Stimulated activated CD8-positive, alpha-beta memory T cell treated with anti-CD3 and anti-CD28 coated beads, Interleukin-12 subunit alpha, Interleukin-12 subunit beta, amount 100 ng/mL, for 24 hours (primary cell): ENCODE measurements around the gene RNASET2.
"Not testable (repeated sequence)": the region's sequence is repeated elsewhere in the genome, so short reads cannot be mapped to it uniquely, and the experiment has no call there.

Source experiments
- DNase-seq: peaks from one replicate; pipeline ENCODE4 v3.0.0-alpha.2; 2020; ENCODE audit errors: extremely low read depth

RNASET2 gene

GRCh38 chr6:166927240-166927934 is 29.0 kb downstream of the RNASET2 start:
- no peak for DNase-seq

- no peak for DNase-seq
Observed at GRCh38 chr6:166926748-166927147, 29.6 kb downstream of the RNASET2 start.

- DNase-seq: no peak
Observed at GRCh38 chr6:166925141-166925996, 31.0 kb downstream of the RNASET2 start.

DNA sequence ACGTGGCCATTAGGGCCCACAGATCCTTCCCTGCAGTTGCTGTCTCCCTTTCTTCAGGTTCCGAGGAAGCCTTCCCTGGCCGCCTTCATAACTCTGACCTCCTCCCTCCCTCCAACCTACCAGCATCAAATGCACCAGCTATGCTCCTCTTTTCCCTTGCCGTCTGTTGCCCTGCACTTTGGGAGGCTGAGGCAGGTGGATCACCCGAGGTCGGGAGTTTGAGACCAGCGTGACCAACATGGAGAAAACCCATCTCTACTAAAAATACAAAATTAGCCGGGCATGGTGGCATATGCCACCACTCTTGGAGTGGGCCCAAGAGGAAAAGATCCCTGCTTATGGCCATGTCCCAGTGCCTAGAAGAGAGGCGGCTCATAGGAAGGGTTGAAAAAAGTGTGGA is 31.8 kb downstream of the RNASET2 start:
- DNase-seq: no peak

DNA sequence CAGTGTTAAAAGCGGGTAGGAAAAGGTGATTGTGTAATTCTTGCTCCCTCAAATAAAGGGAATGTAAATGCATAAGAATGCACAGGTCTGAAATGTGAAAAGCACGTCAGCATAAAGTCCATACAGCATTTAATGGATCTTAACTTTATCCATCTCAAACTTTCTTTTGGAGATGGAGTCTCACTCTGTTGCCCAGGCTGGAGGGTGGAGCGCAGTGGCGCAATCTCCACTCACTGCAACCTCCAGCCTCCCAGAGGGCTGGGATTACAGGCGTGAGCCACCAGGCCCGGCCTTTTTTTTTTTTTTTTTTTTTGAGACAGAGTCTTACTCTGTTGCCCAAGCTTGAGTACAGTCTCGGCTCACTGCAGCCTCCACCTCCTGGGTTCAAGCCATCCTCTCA is 33.4 kb downstream of the RNASET2 start:
- DNase-seq: no peak

DNA sequence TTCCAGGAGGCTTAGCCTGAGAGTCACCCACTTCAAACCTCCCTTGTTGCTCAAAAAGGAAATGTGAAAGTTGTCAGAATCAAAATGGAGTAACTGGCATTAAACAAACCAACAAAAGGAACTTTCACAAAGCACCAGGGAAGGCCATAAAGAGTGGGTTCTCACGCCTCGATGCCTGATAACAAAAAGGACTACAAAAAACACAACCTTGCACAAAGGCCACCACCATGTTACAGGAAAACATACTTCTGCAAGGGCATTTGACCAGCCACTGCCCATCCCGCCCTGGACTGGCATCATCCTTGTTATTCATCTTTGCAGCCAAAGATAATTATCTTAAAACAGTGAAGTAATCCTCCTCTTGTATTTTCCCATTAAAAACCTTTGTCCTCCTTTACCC is 34.8 kb downstream of the RNASET2 start:
- no peak for DNase-seq

- DNase-seq: no peak
Observed at GRCh38 chr6:166916824-166917223, 39.5 kb downstream of the RNASET2 start.

- DNase-seq: not testable (repeated sequence)
Observed at GRCh38 chr6:166915484-166915883, 40.9 kb downstream of the RNASET2 start.

DNA sequence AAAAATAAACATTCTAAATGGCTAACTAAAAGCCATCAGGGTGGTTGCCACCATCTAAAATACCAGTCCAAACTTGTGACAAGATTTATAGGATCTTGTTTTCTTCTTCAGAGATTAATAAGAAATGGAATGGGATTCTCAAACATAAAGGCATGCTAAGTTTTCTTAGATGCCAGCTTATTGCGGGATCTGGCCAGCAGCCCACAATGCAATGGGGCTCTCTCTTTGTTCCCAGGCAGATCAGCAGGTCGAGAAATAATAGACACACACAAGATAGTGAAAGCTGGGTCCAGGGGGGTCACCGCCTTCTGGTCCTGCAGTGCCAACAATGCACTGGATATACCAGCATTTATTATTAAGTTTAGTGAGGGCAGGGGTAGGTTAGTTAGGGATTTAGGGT is 41.4 kb downstream of the RNASET2 start:
- not testable (repeated sequence) for DNase-seq

GRCh38 chr6:166911248-166911677 is 45.1 kb downstream of the RNASET2 start:
- DNase-seq: no peak

DNA sequence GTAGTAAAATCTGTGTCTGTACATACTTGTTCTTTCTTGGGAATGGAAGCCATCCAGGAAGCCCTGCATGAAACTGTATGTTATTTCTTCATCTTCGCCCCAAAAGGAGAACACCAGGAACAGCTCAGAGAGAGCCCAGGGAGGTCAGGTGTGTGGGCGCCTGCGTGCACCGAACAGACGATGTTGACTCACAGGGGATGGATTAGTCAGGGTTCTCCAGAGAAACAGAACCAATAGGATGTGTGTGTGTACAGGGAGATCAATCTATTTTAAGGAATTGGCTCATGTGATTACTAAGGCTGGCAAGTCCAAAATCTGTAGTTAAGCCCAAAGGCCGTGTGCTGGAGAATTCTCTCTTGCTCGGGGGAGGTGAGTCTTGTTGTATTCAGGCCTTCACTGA is 45.7 kb downstream of the RNASET2 start:
- DNase-seq: no peak

DNA sequence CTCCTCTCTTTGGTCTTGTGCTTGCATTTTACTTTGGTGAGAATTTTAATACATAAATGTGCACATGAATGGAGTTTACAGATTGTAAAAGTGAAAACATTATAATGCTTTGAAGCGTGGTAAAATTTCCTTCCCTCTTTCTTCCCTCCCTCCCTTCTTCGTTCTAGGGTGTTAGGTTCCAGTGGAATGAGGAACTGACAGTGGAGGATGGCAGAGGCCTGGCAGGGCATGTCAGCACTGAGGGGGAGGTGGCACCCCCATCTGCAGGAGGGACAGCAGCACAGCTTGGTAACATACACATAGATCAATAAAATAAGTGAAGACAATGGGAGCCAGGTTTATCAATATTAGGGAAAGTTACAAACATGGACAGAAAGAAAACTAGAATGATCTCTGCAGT is 47.5 kb downstream of the RNASET2 start:
- DNase-seq: no peak

DNA sequence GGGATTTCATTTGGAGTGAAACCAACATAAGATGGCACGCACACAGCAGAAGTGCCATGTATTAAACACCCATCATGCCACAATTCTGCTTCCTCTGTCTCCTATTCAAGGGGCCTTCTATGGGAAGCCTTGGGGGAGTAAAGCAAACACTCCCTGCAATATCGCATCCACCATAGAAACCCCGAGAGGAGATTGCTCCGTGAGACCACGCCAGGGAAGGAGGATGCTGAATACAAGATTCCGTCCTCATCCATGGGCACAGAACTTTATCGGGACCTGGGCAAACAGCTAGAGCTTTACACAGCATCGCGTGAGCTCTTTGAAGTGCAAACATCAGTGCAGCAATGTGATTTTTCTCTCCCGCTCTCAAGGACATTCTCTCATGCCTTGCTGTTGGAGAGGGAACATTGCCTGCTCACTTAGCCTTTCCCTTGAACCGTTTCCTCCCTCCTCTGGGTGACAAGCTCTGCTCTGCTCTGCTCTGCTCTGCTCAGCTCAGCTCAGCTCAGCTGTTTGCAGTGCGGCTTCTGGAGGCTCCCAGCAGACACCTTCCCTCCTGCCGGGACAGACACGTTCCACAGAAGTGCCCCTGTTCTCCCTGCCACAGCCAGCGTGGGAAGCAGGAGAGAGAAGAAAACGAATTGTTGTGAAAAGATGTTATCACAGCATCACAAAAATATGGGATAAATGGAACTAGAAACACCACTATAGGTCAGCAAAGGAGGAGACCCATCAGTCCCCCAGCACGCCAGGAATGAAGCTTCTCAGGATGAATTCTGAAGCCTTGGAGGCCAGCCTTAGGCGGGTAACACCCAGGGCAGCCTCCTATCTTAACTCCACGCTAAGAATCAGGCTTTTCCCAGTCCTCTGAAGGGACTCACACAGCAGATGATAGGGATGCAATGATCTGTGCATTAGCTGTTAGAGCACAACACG is 48.2 kb downstream of the RNASET2 start:
- DNase-seq: no peak

- no peak for DNase-seq
Observed at GRCh38 chr6:166907373-166907841, 48.9 kb downstream of the RNASET2 start.

DNA sequence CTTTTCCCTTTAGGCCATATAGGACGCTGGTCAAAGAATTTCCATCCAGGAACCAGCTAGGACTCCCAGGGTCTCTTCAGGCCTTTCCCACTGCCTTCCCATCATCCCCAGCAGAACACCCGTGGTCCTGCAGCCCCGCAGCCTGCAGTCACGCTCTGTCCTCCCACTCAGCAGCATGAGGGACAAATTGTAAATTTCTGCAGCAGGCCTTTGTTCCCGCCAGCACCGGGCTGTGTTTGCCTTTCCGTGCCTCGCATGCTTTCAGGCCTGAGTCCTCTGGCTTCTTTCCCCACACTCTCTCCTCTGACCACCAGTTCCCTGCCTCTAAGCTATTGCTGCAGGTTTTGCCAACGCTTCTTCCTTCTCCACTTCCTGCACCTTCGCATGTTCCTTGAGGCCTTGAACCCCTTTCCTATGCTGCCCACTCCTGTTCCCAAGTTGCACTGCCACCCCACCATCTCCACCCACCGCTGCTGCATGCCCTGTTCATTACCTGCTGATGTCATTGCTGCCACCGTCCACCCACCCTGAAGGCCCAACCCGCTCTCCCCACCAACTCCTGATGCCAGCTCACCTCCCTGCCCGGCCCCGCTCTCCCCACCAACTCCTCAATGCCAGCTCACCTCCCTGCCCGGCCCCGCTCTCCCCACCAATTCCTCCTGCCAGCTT is 49.8 kb downstream of the RNASET2 start:
- no peak for DNase-seq

DNA sequence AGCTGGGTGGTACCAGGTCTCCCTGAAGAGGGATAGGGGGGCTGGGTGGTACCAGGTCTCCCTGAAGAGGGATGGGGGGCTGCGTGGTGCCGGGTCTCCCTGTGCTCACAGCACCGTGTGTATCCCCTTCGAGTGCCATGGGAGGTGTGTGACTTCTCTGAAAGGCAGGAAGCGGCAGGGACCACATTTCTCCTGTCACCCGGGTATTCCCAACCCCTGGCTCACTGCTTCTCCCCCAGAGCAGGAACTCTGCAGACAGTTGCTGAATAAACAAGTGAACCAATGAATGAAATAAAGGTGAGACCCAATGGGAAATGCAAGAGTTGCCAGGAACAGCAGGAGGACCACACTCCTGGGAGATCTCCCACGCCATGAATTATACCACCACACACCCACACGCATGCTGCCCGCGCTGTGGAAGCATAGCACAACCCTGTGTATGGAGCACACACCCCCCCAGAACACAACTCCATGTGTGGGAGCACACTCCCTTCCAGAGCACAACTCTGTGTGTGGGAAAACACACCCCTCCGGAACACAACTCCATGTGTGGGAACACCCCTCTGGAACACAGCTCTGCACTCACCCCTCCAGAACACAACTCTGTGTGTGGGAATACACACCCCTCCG is 50.7 kb downstream of the RNASET2 start:
- DNase-seq: no peak

DNA sequence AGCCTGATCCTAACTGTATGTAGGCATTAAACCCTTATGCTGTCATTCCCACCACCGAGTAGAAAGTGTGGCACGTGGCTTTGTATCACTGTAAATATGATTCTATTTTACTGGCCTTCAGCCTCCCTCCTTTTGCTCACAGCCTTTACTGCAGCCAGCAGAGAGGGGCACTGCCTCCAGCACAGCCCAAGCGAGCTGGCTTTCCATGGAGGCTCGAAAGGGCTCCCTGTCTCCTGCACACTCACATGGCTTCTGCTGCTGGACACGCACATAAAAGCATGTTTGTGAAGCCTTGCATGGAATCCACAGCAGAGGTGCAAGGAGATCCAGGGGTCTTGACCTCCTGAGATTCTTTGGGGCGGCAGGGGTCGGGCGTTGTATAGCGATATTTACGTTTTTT is 51.3 kb downstream of the RNASET2 start:
- no peak for DNase-seq

DNA sequence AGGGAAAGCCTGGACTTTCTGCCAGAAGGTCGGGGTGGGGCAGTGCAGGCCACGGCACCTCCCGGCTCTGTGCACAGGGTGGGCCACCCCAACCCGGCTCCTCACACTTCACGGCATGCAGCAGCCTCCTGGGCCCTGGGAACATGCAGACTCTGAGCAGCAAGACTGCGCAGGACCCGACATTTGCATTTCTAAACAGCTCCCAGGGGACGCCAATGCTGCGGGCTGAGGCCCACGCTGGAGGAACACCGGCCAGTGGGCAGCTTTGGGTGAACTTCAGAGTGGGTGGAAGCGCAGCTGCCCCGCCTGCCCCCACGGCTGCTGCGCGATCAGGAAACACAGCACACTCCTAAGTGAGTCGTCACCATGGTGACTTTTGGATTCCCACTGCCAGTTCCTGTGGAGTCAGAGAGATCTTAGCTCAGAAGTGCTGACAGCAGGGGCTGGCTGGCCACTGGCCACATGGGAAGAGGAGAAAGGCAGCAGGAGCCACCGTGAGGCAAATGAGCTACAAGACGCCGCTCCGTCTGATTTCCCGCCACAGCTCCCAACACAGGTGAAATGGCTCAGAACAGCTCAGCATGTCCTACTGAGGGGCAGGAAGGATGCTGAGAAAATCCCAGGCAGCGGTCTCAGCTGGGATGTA is 52.1 kb downstream of the RNASET2 start:
- DNase-seq: no peak

DNA sequence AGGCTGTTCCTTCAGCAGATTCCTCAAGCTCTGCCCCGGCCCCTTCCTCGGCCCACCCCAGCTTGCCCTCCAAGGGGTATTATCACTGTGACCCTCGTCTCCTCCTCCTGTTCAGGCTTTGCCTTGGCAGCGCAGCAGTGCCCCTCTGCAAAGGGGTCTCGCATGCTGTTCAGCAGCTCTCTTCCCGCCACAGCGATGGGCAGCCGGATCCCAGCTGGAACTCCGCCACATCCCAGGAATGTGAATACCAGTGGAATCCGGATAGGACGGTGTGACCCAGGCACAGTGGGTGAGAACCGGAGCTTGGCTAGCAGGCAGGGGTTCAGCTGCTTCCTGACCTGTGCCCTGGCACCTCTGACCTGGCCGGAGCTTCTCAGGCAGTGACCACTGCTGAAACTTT is 52.9 kb downstream of the RNASET2 start:
- DNase-seq: no peak

DNA sequence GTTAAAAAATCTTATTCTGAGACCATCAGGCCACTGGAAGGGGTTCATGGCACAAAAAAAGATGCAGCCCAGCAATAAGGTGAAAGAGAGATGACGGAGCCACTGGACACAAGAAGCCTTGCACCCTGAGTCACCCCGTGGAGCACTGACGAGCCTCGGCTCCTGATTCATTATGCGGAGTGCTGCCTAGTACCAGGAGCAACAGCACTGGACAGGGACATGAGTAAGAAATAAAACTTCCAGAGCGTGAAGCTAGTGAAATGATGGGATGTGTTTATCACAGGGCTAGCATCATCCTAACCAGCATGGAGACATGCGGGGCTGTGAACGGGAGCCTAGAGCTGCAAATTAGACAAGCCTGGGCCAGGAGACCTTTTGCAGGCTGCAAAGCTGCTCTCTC is 53.3 kb downstream of the RNASET2 start:
- no peak for DNase-seq
